SK-MEL-5 (cell line): ENCODE data around the gene THOC7. TPM values are rescaled to one million over a fixed set of nuclear protein-coding genes. Genes with fewer than 3 reads are reported as not detected.

Experiments
- DNase-seq: peaks from one replicate; pipeline ENCODE4 v3.0.0-alpha.2; 2016; ENCODE audit warnings: low read depth, low spot score
- in situ Hi-C: cut with HindIII; loops from 2 replicates; pipeline ENCODE4 v1.10.0; 2016; ENCODE audit warnings: low sequenced_read_pairs, high pct_unique_total_duplicates, low pct_unique_long_range_greater_than_20kb
- small RNA-seq, 2 experiments: library from RNA; depleted of rRNA; stranded (forward); fragments of <200 nt; gene quantifications; one replicate each; pipeline ENCODE3, GENCODE V24; 2014
- total RNA-seq: library from RNA; depleted of rRNA; stranded (reverse); fragments of >200 nt; shearing (Covaris generic); gene quantifications from 2 replicates; pipeline ENCODE4 v1.2.3, GENCODE V29; 2014; rRNA removed

Gene THOC7
- total RNA-seq, 1 experiment from 2014 or later, result 109 TPM

- DNase-seq, result no peak
- in situ Hi-C loops, result loop anchor here (25.0 kb wide), 1 partner anchor 446 kb away; no protein-coding TSS in a partner anchor
Observed at GRCh38 chr3:63808633-63809032, 55.0 kb downstream of the THOC7 start.

GRCh38 chr3:63807961-63808565 lies 55.5 kb downstream of the THOC7 start:
- no peak for DNase-seq
- in situ Hi-C loops, result loop anchor here (25.0 kb wide), 1 partner anchor 446 kb away; no protein-coding TSS in a partner anchor

DNA sequence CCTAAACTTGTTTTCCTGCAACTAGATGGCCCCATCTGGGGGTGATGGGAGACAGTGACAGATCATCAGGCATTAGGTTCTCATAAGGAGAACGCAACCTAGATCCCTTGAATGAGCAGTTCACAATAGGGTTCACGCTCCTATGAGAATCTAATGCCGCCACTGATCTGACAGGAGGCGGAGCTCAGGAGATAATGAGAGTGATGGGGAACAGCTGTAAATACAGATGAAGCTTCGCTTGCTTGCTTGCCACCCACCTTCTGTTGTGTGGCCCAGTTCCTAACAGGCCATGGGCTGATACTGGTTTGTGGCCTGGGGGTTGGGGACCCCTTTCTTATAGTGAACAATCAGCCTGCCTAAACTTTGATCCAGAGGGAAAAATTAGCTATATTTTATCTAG lies 59.7 kb downstream of the THOC7 start:
- in situ Hi-C loops, result loop anchor here (25.0 kb wide), 1 partner anchor 442 kb away; no protein-coding TSS in a partner anchor
- no peak for DNase-seq

- DNase-seq, result no peak
- in situ Hi-C loops, result loop anchor here (25.0 kb wide), 1 partner anchor 438 kb away; no protein-coding TSS in a partner anchor
Observed at GRCh38 chr3:63800097-63800496, 63.5 kb downstream of the THOC7 start.

DNA sequence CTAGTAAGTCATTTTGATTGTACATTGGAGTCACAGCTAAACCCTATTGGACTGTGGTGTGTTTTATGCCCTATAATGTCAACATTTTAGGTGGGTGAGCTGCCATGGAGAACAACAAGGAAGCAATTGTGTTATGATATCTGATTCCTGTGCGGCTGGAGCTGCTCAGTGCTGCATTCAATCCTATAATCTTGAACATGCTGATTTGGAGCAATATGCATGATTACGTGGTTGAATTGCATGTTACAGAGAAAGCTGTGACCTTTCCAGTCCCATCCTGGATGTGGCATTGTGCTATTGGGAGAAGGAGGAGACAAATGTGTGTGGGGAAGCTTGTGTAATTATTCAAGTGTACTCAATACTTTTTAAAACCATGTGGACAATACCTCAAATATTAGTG lies 64.7 kb downstream of the THOC7 start:
- no peak for DNase-seq
- in situ Hi-C loops, result no loop called here

DNA sequence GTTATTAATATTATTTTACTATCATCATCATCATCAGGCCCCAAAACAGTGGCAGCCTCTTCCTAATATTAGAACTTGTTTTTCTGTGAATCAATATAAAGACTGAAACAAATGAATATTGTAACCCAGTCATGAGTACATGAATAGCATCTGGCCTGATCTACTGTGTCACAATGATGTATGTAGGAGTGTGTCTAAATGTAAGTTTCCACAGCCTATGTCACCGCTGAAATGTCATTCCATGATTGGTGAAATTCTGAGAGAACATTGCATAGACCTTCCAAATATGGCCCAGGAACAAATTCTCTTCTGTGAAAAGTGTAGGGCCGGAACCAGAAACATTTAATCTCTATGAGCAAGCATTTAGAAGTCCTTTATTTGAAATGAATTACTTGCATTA lies 65.1 kb downstream of the THOC7 start:
- in situ Hi-C loops, result no loop called here

DNA sequence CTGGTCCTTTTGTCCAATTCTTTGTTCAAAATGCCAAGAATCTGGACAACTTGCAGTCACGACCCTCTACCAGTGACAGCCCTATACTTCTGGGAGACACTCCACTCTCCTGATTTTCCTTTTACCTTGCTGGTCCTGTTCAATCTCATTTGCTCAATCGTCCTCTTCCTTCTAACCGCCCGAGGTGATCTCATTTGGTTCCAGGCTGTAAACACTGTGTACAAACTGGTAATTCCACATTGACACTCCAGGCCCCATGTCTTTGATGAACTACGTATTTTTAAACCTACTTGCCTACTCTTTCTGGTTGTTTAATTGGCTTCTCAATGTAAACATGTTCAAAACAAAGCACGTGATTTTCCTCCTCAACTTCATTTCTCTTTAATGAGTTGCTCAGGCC lies 68.2 kb downstream of the THOC7 start:
- in situ Hi-C loops, result no loop called here

More for the DNA sequence above, 65.1 kb downstream of the THOC7 start:
- no peak for DNase-seq

DNA sequence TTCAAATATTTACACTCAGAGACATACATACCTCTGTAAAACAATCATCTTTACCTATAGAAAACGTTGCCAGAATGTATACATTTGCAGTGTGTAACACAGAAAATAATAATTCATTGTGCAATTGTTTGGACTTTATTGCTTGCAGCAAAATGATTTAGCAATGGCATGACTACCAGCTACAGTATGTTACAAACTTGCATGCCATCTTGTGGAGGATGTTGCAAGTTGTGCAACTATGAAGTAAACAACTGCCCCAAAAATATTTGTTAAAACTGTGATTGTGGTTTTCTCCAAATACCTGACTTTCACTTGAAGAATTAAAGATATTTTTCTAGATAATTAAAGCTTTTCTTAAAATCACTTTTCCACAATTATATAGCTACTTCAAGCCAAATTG lies 71.6 kb downstream of the THOC7 start:
- in situ Hi-C loops, result no loop called here
- peak; percentile 42 for DNase-seq

More for the DNA sequence above, 68.2 kb downstream of the THOC7 start:
- no peak for DNase-seq

Small RNA genes within 50 kb of the gene (small RNA-seq; reads per million reads assigned to genes)
- gene SCAANT1, result 0 reads per million in 2 experiments

Other genes with a start within 250 kb of the THOC7 start
- not detected in 2 replicates for gene SNTN, start 211.1 kb downstream of the THOC7 start, total RNA-seq
- not detected in 2 replicates for gene C3orf49, start 44.5 kb downstream of the THOC7 start, total RNA-seq
- gene ATXN7, start 62 bp upstream of the THOC7 start, total RNA-seq, result 5.8 and 6.4 TPM in 2 replicates
- gene SCAANT1, start 48.6 kb upstream of the THOC7 start, total RNA-seq, result not detected in 2 replicates
- 108 and 129 TPM in 2 replicates for gene PSMD6, start 159.7 kb upstream of the THOC7 start, total RNA-seq